GM18508 (cell line): Measurements from ENCODE around the gene APC2.
"Not testable (repeated sequence)": the region's sequence is repeated elsewhere in the genome, so short reads cannot be mapped to it uniquely, and the experiment has no call there.

Experiments used
- ATAC-seq: cut with Tn5 transposase; IDR thresholded peaks from one replicate; pipeline ENCODE4 v1.9.1; 2021; ENCODE audit warnings: moderate number of reproducible peaks; ENCODE audit not compliant: insufficient read depth, unreplicated experiment

APC2 gene

GRCh38 chr19:1473085-1473851 lies 23.3 kb downstream of the APC2 start:
- ATAC-seq, result no peak

GRCh38 chr19:1474011-1474764 lies 24.3 kb downstream of the APC2 start:
- ATAC-seq, result no peak

- no peak for ATAC-seq
Observed at GRCh38 chr19:1474765-1475351, 24.9 kb downstream of the APC2 start.

- no peak for ATAC-seq
Observed at GRCh38 chr19:1475751-1476437, 26.0 kb downstream of the APC2 start.

GRCh38 chr19:1477056-1477455 lies 27.1 kb downstream of the APC2 start:
- ATAC-seq, result not testable (repeated sequence)

- no peak for ATAC-seq
Observed at GRCh38 chr19:1478934-1479707, 29.2 kb downstream of the APC2 start, which contains the start of gene C19orf25. Gene C19orf25 (minus strand): TSS chr19:1479215. CDS start chr19:1478903, 312 bp downstream.

- ATAC-seq, result no peak
Observed at GRCh38 chr19:1481224-1481892, 31.4 kb downstream of the APC2 start.

- no peak for ATAC-seq
Observed at GRCh38 chr19:1481893-1482360, 32.0 kb downstream of the APC2 start.

- ATAC-seq, result no peak
Observed at GRCh38 chr19:1482361-1483130, 32.6 kb downstream of the APC2 start.

GRCh38 chr19:1483131-1483978 lies 33.4 kb downstream of the APC2 start:
- ATAC-seq, result no peak

GRCh38 chr19:1483979-1484428 lies 34.1 kb downstream of the APC2 start:
- no peak for ATAC-seq

- no peak for ATAC-seq
Observed at GRCh38 chr19:1486720-1487575, 37.0 kb downstream of the APC2 start.

- no peak for ATAC-seq
Observed at GRCh38 chr19:1487576-1488281, 37.8 kb downstream of the APC2 start.

- no peak for ATAC-seq
Observed at GRCh38 chr19:1488282-1488601, 38.3 kb downstream of the APC2 start.

- no peak for ATAC-seq
Observed at GRCh38 chr19:1489463-1490310, 39.8 kb downstream of the APC2 start.
